NCI-H524 treated with DMSO at 0.1 percent for 48 hours (cell line): ENCODE data around the gene MILR1.

Experiments
- DNase-seq: peaks from one replicate; lab custom pipeline; 2025; lab: John Stamatoyannopoulos, UW

MILR1 gene

DNA sequence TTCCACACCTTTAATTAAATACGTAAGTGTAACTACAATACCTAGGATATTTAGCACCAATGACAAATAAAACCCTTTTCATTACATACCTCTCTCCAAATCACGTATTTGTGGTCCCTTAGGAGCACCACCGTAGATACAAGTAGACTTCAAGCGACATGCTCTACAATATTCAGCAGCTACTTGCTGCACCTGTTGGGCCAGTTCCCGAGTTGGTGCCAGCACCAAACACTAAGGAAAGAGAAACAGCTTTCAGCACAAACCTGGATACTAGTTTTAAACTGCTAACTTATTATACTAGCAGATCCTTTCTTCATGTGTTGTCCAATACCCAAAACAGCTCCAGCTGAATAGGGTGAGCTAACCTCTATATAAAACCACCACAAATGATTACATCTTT is 54.4 kb downstream of the MILR1 start:
- DNase-seq = no peak

DNA sequence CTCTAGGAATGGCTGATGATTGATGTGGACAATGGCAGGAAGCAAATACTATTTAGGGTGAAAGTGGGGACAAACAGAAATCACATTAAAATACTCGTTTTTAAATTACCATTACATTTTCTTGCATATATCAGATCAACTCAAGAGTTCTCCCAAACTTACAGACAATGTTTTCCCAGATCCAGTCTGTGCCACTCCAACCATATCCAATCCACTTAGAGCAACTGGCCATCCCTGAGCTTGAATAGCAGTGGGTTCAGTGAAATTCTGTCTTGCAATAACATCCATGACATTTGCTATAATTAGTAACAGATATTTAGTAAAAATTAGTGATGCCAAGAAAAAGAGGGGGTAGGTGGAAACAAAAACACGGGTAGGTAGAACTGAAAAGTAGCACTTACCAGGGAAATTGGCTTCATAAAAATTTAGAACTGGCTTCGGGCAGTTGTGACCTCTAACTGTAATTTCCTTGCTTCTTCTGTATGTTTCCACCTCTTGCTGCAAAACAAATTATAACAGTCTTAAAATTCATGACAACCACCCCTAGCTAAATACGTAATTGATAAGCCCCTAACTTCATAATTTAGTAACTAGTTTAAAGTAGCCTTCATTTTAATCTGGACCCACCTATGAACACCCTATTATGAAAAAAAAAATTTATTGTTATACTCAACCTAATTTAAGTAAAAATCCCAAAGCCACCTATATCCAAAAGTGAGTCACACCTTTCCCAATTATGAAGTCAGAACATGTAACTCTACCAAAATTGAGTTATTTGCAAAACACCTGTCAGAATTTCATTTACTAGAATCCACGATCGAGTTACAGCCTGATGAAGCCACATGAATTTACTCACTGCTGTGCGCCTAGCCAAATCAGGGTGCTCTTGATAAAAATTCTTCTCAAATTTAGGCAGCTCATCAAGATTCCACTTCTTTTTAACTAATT is 55.2 kb downstream of the MILR1 start:
- DNase-seq = no peak

DNA sequence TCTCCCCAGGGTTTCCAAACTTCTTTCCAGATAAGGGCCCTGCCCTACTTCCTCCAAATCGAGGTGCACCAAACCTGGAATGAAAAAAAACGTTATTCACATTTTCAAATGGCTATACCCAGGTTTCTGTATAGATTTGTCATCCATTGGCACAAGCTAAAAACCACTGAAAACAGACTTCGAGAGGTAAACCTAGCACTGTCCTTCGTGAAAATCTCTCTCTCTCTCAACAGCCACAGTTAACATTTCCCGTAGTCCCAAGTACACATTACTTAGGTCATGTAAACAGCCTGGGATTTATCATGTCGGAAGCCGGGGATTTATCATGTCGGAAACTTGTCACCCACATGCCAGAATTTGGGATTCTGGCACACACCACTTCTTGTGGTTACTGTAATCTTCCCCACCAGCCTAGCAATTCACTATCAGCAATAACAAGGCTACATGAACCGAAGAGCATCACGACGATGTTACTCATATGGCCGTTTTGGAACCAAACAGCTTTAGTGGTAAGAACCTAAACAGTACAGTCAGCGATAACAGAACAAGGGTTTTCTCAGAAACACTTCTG is 55.9 kb downstream of the MILR1 start:
- no peak for DNase-seq

DNA sequence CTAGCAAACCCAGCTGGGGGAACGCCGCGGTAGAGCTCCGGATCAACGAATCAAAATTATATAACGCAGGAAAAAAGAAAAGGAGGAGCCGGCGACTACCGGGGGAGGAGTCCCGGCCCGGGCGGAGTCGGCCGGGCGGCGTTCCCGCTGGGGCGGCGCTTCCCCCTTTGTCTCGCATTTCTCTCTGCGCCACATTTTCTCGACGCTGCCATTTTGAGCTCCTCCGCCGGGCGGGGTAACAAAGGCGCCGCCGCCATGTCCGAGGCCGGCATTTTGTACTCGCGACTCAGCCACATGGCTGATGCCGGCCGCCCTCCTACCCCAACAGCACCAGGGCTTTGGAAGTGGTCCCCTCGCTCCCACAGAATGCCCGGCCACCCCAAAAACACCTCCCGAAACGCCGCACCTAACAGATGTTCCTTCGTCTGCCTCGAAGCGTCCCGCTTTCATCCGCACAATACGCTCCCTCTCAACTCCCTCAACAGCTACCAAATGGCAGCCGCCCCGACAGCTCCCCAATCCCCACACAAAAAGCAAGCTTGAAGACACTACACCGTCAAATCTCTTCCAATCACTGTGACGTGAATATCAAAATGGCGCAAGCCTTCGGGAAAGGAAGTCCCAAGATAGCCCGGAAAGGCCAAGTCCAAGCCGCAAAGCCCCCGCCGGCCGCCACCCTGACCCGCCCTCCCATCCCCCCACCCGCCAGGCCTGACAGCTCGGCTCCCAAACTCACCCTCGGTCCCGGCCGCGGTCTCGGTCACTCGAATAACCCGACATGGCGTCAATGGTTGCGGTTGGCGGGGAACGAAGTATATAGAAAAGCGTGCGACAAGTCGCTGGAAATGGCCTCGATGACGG is 56.7 kb downstream of the MILR1 start:
- DNase-seq = no peak

DNA sequence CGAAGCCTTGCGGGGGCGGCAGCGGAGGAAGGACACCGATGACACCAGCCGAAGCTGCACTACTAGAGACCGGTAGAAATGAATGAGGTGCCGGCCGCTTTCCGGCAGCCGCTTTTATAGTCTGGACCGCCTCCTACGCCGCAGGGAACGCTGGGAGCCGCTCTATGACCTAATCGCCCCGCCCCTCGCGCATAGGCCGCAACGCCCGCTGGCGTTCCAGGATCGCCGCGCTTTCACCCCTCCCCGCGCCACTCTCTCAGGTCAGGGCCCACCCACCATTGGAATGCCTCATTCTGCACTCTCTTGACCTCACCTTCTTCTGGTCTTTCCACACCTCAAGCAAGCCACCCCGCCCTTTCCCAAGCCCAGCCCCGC is 57.3 kb downstream of the MILR1 start, which contains the start of gene DDX5:
Gene DDX5, minus strand, starts transcription at position 89 of the 375 bp plus-strand sequence. CDS start 170 bp downstream, outside the sequence.
- DNase-seq = peak; percentile 99

DNA sequence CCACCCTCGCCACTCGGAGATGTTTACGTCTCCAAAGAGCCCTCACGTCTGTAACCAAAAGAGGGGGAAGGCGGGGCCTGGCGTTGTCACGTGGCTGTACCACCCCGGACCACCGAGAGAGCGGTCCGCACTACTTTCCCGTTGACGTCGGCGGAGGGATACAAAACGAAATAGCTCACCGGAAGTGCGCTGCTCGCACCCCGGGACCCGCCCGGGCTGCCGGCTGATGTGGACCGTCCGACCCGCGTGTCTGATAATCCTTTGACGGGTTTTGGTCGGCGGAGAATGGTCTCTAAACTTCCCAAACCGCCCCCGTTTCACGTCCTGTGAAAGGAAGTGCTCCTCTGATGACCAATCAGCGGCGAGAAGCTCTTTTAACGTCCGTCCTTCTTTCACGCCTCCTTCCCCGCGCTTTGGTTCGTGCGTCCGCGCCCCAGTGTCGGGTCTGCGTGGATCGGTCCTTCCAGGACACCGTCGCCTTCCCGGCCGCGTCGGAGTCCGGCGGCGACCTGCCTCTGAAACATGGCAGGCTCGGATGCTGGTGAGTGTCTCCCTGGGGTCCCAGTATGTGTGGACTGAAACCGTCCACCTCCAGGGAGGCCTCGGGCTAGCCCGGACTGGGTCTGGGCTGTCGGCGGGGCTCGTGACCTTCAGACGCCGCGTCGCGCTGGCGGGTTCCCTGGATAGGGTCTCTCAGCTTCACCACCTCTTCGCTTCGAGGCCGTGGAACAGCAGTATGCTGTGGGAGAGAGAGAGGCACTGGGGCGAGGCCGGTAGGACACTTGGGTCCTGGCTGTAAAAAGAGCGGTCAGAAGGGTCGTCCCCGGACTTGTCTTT is 57.9 kb downstream of the MILR1 start, which contains the start of gene CEP95:
Gene CEP95, plus strand, starts transcription at position 402 of the 837 bp plus-strand sequence. Its CDS starts 121 bp downstream, at position 523.
- DNase-seq = peak; percentile 99

DNA sequence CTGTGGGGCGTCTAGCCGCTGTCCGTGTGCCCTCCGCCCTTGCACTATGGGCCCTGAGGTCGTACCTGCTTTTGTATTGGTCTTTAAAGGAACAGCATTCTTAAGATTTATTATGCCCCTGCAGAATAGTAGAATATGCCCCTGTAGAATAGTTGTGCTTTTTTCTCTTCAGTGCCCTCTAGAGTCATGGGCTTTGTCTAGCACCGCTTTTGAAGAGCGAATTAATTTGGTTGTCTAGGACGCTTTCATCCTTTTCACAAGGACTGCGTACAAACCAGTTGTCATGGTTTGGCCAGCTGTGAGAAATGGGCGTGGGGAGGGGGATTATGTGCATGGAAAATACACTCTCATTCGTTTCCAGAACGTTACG is 58.5 kb downstream of the MILR1 start:
- DNase-seq = peak; percentile 64

DNA sequence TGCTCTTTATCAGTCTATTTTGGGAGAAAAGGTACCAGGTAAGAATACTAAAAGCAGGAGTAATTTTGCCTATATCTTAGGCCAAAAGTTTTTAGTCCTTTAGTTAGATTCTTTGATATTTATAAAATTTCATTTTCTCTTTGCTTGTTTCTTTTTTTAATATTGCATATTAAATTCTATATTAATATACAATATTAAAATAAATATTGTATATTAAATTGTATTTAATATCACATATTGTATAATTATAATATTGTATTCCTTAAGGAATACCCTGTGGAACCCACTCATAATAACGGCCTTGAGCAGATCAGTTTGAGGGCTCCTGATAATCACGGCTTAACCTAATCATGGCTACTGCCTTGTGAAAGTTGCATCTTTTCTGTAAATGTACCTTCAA is 59.8 kb downstream of the MILR1 start:
- no peak for DNase-seq

DNA sequence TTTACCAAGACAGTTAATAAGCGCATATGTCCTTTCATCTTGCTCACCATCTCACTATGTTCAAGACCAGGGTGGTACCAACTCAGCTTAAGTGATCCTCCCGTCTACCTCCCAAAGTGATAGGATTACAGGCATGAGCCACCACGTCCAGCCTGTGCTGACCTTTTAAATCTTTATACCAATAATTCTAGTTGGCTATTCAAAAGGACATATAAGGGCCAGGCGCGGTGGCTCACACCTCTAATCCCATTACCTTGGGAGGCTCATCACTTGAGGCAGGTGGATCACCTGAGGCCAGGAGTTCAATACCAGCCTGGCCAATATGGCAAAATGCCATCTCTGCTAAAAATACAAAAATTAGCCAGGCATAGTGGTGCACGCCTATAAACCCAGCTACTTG is 60.3 kb downstream of the MILR1 start:
- DNase-seq = no peak

DNA sequence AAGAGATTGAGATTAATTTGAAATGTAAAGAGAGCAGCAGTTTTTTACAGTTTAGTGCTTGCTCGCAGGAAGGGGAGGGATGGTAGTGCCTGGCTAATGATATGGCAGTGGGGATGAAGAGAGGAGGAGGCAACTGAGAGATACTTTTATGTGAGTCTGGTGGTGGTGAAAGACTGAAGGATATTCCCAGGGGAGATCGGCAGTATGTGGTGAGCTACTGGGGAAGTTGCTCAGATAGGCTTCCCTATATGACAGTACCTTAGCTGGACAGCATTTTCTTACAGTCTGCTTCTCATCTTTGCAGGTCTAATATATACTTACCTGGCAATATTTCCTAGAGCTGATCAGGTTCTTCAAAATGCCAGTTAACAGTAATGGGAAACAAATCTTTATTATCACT is 66.5 kb downstream of the MILR1 start:
- DNase-seq = no peak

DNA sequence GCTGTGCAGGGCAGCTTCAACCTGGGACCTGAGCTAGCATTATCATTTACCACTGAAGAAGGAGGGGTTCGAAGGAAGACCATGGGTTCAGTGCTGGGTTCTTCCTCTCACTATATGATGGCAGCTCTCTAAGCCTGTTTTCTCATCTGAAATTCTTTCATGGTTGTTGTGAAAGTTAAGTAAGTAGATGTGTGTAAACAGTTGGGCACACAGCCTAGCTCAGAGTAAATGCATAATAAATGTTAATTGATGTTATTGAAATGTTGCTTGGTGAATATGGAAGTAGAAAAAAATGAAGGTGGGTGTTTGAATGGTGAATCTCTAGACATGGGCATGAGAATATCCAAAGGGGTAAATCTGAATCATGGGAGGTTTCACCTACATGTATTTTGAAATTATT is 66.9 kb downstream of the MILR1 start:
- no peak for DNase-seq
